ENCODE measurements around the gene TAS2R60. TPM values are rescaled to one million over a fixed set of nuclear protein-coding genes. Genes with fewer than 3 reads are reported as not detected.

Gene TAS2R60
- total and polyA plus RNA-seq, 9 of the 15 experiments (the other 6 are each of a cell fraction or from before 2014, with no cell fraction given), result 0.08 TPM; not detected in 8

DNA sequence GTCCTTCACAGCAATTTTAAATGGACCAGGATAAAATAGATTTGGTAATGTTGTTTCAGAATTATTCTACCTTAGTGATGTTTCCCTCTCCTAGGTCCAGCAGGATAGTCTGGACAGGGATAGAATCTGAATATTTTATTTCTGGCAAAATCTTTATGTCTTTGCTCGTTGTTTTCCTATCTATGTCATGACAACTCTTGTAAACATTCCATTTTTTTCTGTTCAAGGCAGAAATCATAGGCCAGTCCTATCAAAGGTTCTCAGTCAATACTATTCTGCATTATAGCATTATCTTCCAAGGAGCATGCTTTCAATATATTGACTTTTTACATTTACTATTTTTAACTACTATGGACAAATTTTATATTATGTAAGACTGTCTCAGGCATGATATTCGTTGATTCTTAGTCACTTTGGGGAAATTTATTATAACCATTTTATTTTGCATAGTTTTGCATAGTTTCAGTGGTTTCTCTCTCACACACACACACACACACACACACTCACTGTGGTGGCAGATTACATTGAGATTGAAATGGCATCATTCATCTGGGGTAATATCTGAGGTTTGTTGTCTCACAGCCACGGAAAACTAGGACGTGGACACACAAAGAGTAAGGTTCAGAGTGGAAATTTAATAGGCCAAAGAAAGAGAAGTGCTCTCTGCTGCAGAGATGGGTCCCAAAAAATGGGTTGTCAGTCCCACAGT is 17.2 kb downstream of the TAS2R60 start:
- FAIRE-seq (no peak), ATAC-seq (no peak), DNase-seq (ENCODE audit: extremely low read depth in 1 of 4, low spot score in 3 of 4) (no peak)
- Histone ChIP-seq H3K27me3 (ENCODE audit: control insufficient read depth in 2 of 2, insufficient read depth in 2 of 2, low read length in 2 of 2) (peaks cover 4 to 10% of the 10 kb centered on the region in 2 experiments; a peak in 3 of 5 replicates), H3K4me3 (no peak overlapping the region), H3K4me1 (replicated peaks in 1 of 2; ENCODE audit: control insufficient read depth in 2 of 2, insufficient read depth in 2 of 2, low read length in 2 of 2) (no peaks in the 10 kb centered on the region), H3K36me3 (ENCODE audit: control insufficient read depth, insufficient read depth, low read length) (no peaks in the 10 kb centered on the region), H3K9ac (ENCODE audit: insufficient read depth in 1 of 2, low read depth in 2 of 2, low read length in 2 of 2) (no peak overlapping the region), H3K9me1 (ENCODE audit: control insufficient read depth, insufficient read depth, low read length) (no peaks in the 10 kb centered on the region), H3K79me2 (ENCODE audit: control insufficient read depth, insufficient read depth, low read length) (no peaks in the 10 kb centered on the region), H3K4me2 (ENCODE audit: insufficient read depth, low read length) (no peak overlapping the region), H4K20me1 (replicated peaks; ENCODE audit: control insufficient read depth, insufficient read depth, low read length) (no peaks in the 10 kb centered on the region), H3K27ac (ENCODE audit: extremely low read depth, low read depth, low read length) (no peak overlapping the region), H2AFZ (ENCODE audit: low read depth, low read length) (no peak overlapping the region), H3K9me3 (replicated peaks; ENCODE audit: control insufficient read depth, insufficient read depth, low read depth, low read length) (peaks cover 6% of the 10 kb centered on the region; the same call in 1 of the 2 replicates)
- CTCF ChIA-PET (ENCODE audit: low intra/inter-chr PET ratio), result no interaction called here
- intact Hi-C loops (cut with micrococcal nuclease), result no loop called here
- POLR2A ChIA-PET, result no interaction called here
- WGBS (ENCODE audit: insufficient coverage, low coverage, missing lambda C conversion rate), result 5% methylated on average over 4 of the region's 4 CpGs
- in situ Hi-C loops (cut with MboI), result no loop called here
- TF ChIP-seq U2AF1 (optimal IDR thresholded peaks at IDR 0.05; ENCODE audit: low read depth, low read length), result no peak
- no peak for TF ChIP-seq FOXP1 (CRISPR knock-in tag; IDR thresholded peaks at IDR 0.05)
- no peak for TF ChIP-seq RAD21 (CRISPR knock-in tag; conservative IDR thresholded peaks at IDR 0.05 in 1 of 2, IDR thresholded peaks at IDR 0.05 in 1 of 2)
- TF ChIP-seq JUN (IDR thresholded peaks at IDR 0.05; ENCODE audit: borderline replicate concordance, low read depth, low read length), result no peak
- TF ChIP-seq JUN (CRISPR knock-in tag; IDR thresholded peaks at IDR 0.05; ENCODE audit: borderline replicate concordance), result no peak
- no peak for TF ChIP-seq PURB (CRISPR knock-in tag; IDR thresholded peaks at IDR 0.05; ENCODE audit: low read depth)
- no peak for TF ChIP-seq ETV5 (CRISPR knock-in tag; IDR thresholded peaks at IDR 0.05; ENCODE audit: low read depth)
- TF ChIP-seq ZNF764 (CRISPR knock-in tag; IDR thresholded peaks at IDR 0.05; ENCODE audit: low read depth), result no peak
- no peak for TF ChIP-seq RFX1 (IDR thresholded peaks at IDR 0.05)
- no peak for TF ChIP-seq DACH1 (IDR thresholded peaks at IDR 0.05; ENCODE audit: partially characterized antibody)
- no TSS peak for BruUV-seq (replicated peaks)
